Endothelial cell of umbilical vein (primary cell): ENCODE results near the gene MRPS21. TPM values are rescaled to one million over a fixed set of nuclear protein-coding genes. Genes with fewer than 3 reads are reported as not detected.

Experiments
- BruUV-seq: library from RNA; stranded (reverse); fragments of 400-500 nt; replicated peaks from 2 replicates; lab custom pipeline; 2021; lab: Mats Ljungman, UMichigan
- CTCF ChIA-PET: fragments of 300-600, 350-600 bp; sonication (Branson Sonifier 250); formaldehyde crosslinking; loops from one replicate; lab custom pipeline; 2021; ENCODE audit warnings: antibody characterized with exemption, inconsistent platforms; lab: Charles Lee
- POLR2A ChIA-PET: fragments of 300-600, 350-600 bp; sonication (Branson Sonifier 250); formaldehyde crosslinking; loops from one replicate; lab custom pipeline; 2021; ENCODE audit warnings: antibody characterized with exemption, inconsistent platforms; lab: Charles Lee
- DNase-seq: peaks from one replicate; pipeline ENCODE4 v3.0.0-alpha.2; 2011; ENCODE audit warnings: low read depth, low spot score
- FAIRE-seq: peaks from 2 replicates; lab custom pipeline; 2011; peaks lifted over from hg19 to GRCh38; lab: Jason Lieb, UNC
- H2AFZ ChIP-seq: 2 replicates; pipeline ENCODE4 v1.6.0; 2012; ENCODE audit warnings: low read depth, low read length, control low read depth, inconsistent platforms
- H3K27ac ChIP-seq: 2 replicates; pipeline ENCODE4 v1.5.1; 2011; ENCODE audit warnings: low read depth, mild to moderate bottlenecking, control low read depth, low read length, moderate library complexity; ENCODE audit not compliant: insufficient read depth
- H3K27me3 ChIP-seq, 2 experiments: 2 replicates each; pipeline versions ENCODE4 v1.6.0 to v1.6.1; 2011; ENCODE audit warnings: low read length in 2 of 2, mixed read lengths in 1 of 2; ENCODE audit not compliant: control insufficient read depth in 2 of 2, insufficient read depth in 2 of 2
- H3K36me3 ChIP-seq, 2 experiments: 2 replicates in 1 of 2; 3 replicates in 1 of 2; pipeline ENCODE4 v1.5.1; 2011; ENCODE audit warnings: low read length in 2 of 2, mild to moderate bottlenecking in 1 of 2, moderate library complexity in 1 of 2; ENCODE audit not compliant: control insufficient read depth in 2 of 2, insufficient read depth in 2 of 2; ENCODE audit errors: extremely low read depth in 1 of 2
- H3K4me1 ChIP-seq: 3 replicates; pipeline ENCODE4 v1.5.1; 2011; ENCODE audit warnings: mild to moderate bottlenecking, low read length; ENCODE audit not compliant: control insufficient read depth, insufficient read depth; ENCODE audit errors: extremely low read depth
- H3K4me2 ChIP-seq: 2 replicates; pipeline ENCODE4 v1.6.1; 2011; ENCODE audit warnings: low read length, control low read depth, mixed read lengths; ENCODE audit not compliant: insufficient read depth
- H3K4me3 ChIP-seq, 3 experiments: fragments of 200-600 bp in 1 of 3; sonication (generic), shearing (Covaris generic) in 1 of 3; replicated peaks in 1 of 3; 2 replicates each; pipeline ENCODE4 v1.5.1; 2011 to 2016; ENCODE audit warnings: control low read depth in 3 of 3, low read length in 3 of 3, mild to moderate bottlenecking in 2 of 3, inconsistent platforms in 1 of 3, low read depth in 1 of 3, moderate library complexity in 1 of 3; ENCODE audit not compliant: insufficient read depth in 1 of 3
- H3K79me2 ChIP-seq: 2 replicates; pipeline ENCODE4 v1.6.0; 2012; ENCODE audit warnings: low read length, inconsistent platforms; ENCODE audit not compliant: control insufficient read depth, insufficient read depth
- H3K9ac ChIP-seq: replicated peaks from 2 replicates; pipeline ENCODE3; 2011; ENCODE audit warnings: low read length, control low read depth; ENCODE audit not compliant: insufficient read depth; ENCODE audit errors: extremely low read depth
- H3K9me1 ChIP-seq: replicated peaks from 3 replicates; pipeline ENCODE4 v1.6.0; 2011; ENCODE audit warnings: mild to moderate bottlenecking, low read length; ENCODE audit not compliant: control insufficient read depth, insufficient read depth; ENCODE audit errors: extremely low read depth
- H3K9me3 ChIP-seq: replicated peaks from 2 replicates; pipeline ENCODE4 v1.5.1; 2012; ENCODE audit warnings: low read length, inconsistent platforms; ENCODE audit not compliant: control insufficient read depth, insufficient read depth
- H4K20me1 ChIP-seq: replicated peaks from 2 replicates; pipeline ENCODE3; 2011; ENCODE audit warnings: mild to moderate bottlenecking, low read length; ENCODE audit not compliant: control insufficient read depth, insufficient read depth; ENCODE audit errors: extremely low read depth
- CTCF ChIP-seq, 2 donors: IDR thresholded peaks; 1 replicate in 1 of 2; 2 replicates in 1 of 2; pipeline ENCODE4 v1.5.1; 2011; ENCODE audit warnings: low read length in 2 of 2, mild to moderate bottlenecking in 2 of 2, moderate library complexity in 2 of 2, control low read depth in 1 of 2, inconsistent platforms in 1 of 2, low read depth in 1 of 2; ENCODE audit not compliant: insufficient read depth in 1 of 2; ENCODE audit errors: extremely low read depth in 1 of 2
- EZH2 ChIP-seq: IDR thresholded peaks from 2 replicates; pipeline ENCODE4 v1.6.1; 2012; ENCODE audit warnings: borderline replicate concordance, low read depth, mild to moderate bottlenecking, moderate library complexity, low read length, inconsistent platforms; ENCODE audit not compliant: severe bottlenecking
- FOS ChIP-seq: IDR thresholded peaks from 2 replicates; pipeline ENCODE4 v1.6.1; 2011; ENCODE audit warnings: mild to moderate bottlenecking, low read length, moderate library complexity, borderline replicate concordance; ENCODE audit not compliant: insufficient read depth
- GATA2 ChIP-seq: IDR thresholded peaks from 2 replicates; pipeline ENCODE4 v1.7.0; 2011; ENCODE audit warnings: low read depth, mild to moderate bottlenecking, moderate library complexity, mixed read lengths, low read length; ENCODE audit not compliant: insufficient read length, insufficient read depth
- JUN ChIP-seq: IDR thresholded peaks from 2 replicates; pipeline ENCODE4 v1.6.1; 2011; ENCODE audit warnings: borderline replicate concordance, low read depth; ENCODE audit not compliant: insufficient read length, insufficient read depth
- MAX ChIP-seq: IDR thresholded peaks from 2 replicates; pipeline ENCODE4 v1.6.1; 2011; ENCODE audit not compliant: insufficient read depth, insufficient read length
- MYC ChIP-seq: IDR thresholded peaks from one replicate; pipeline ENCODE4 v1.6.1; 2011; ENCODE audit warnings: mild to moderate bottlenecking, low read depth, low read length
- POLR2A ChIP-seq: IDR thresholded peaks from 2 replicates; pipeline ENCODE4 v1.6.1; 2012; ENCODE audit warnings: low read depth, mild to moderate bottlenecking, control low read depth, low read length
- POLR2AphosphoS5 ChIP-seq: IDR thresholded peaks from 2 replicates; pipeline ENCODE4 v1.6.1; 2012; ENCODE audit warnings: low read depth, mild to moderate bottlenecking, control low read depth, low read length, moderate library complexity; ENCODE audit not compliant: insufficient read depth
- dilution Hi-C: fragments of 300-500 bp; cut with MboI; formaldehyde crosslinking; loops from one replicate; pipeline ENCODE4 v1.15.0; 2019; ENCODE audit warnings: low sequenced_read_pairs; ENCODE audit not compliant: extremely low pct_ligation_motif_present
- intact Hi-C: fragments of 100-400 bp; cut with micrococcal nuclease; formaldehyde crosslinking; loops from one replicate; pipeline ENCODE4 v1.10.0; 2022
- polyA plus RNA-seq, 4 experiments: library from polyadenylated mRNA; depleted of rRNA in 3 of 4; stranded (reverse) in 3 of 4; unstranded in 1 of 4; fragments of >200 nt; gene quantifications; 2 replicates each; pipeline versions ENCODE4 v1.2.1 to v1.2.3, GENCODE V29; 2011 to 2012; ENCODE audit warnings: missing spikeins in 1 of 4
- total RNA-seq: library from RNA; stranded (reverse); gene quantifications from 2 replicates; pipeline ENCODE4 v1.2.3, GENCODE V29; 2021

Gene MRPS21
- total and polyA plus RNA-seq, 2 donors (not counting 3 experiments of a cell fraction or from before 2014, with no cell fraction given), result 63.1 to 76.7 TPM

- dilution Hi-C loops, result no loop called here
- peak overlapping the region; percentile 63 for H3K9ac ChIP-seq
- peak; percentile 54 for DNase-seq
- BruUV-seq, result no TSS peak
- peaks cover 7% of the 10 kb centered on the region for H3K4me1 ChIP-seq
- no peak for TF ChIP-seq POLR2A
- no peak for TF ChIP-seq MAX
- TF ChIP-seq FOS, result no peak
- TF ChIP-seq POLR2AphosphoS5, result no peak
- no peak for TF ChIP-seq GATA2
- TF ChIP-seq JUN, result no peak
- TF ChIP-seq EZH2, result no peak
- no peak for TF ChIP-seq CTCF (IDR thresholded peaks at IDR 0.05; ENCODE audit: extremely low read depth in 1 of 2, insufficient read depth in 1 of 2, low read depth in 1 of 2, low read length in 2 of 2)
- no peak for TF ChIP-seq MYC
- no peaks in the 10 kb centered on the region for H3K9me3 ChIP-seq
- H3K27me3 ChIP-seq, result no peaks in the 10 kb centered on the region
- peak overlapping the region; percentile 32 for H3K4me2 ChIP-seq
- H3K27ac ChIP-seq, result peak overlapping the region; percentile 62
- intact Hi-C loops, result loop anchor here (1.0 to 2.0 kb wide), 2 partner anchors 39 to 44 kb away; partner anchors contain the start of gene RPRD2
- POLR2A ChIA-PET, result interaction anchor here (1.0 kb wide), 1 partner anchor 50 kb away, joined by 10 read pairs; no protein-coding TSS in a partner anchor
- H3K9me1 ChIP-seq, result no peaks in the 10 kb centered on the region
- FAIRE-seq, result no peak
- H3K4me3 ChIP-seq, result peak overlapping the region in 2 of 3 experiments; percentile 68 to 88
- H2AFZ ChIP-seq, result peak overlapping the region; percentile 81
- CTCF ChIA-PET, result interaction anchor here (1.1 kb wide), 1 partner anchor 65 kb away, joined by 5 read pairs; no protein-coding TSS in a partner anchor
- peaks cover 4 to 9% of the 10 kb centered on the region in 2 experiments for H3K36me3 ChIP-seq
- no peaks in the 10 kb centered on the region for H4K20me1 ChIP-seq
- peaks cover 38% of the 10 kb centered on the region for H3K79me2 ChIP-seq
Observed at GRCh38 chr1:150320667-150320978, 27.0 kb downstream of the MRPS21 start.
